Measurements from ENCODE around the gene SRRT.

SRRT gene

DNA sequence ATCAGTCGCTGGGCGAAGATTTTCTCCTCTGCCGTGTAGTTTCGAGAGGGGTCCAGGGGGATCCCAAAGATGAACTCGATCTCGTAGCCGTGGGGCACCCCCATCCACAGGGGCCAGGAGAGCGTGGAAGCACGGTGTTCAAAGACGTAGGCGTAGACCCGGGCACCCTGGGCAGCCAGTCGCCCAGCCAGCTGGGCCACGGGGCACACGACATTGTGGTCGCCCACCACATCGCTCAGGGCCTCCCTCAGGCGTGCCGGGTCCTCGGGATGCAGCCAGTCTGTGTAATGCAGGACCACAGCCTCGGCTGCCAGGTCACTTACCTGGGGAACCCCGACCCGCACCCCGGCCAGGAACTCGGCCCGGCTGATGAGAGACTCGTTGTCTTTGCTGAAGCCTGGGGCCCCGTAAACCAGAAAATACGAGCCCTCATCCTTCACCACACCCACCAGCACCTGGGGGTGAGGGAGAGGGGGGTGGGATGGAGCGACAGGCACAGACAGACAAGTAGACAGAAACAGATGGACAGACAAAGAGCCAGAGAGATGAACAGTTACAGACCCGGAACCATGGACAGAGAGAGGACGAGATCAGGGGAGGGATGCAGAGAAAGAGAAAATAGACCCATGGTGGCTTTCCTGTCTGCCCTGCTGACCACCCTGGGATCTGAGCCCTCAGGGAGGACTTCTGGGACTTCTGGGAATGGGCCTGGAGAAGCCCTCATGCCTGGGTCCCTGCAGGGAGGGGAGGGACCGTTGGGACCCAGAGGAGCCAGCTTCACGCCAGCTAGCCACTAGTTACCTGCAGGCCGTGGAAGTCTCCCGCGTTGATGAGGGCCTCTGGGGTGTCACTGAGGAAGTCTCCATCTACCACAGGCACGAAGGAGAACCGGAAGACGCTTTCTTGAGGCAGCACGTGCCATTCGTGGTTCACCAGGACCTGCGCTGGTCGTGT lies 17.7 kb downstream of the SRRT start:
- Histone ChIP-seq H3K27ac (ENCODE audit: low read depth, low read length) (no peak overlapping the region), H3K9me3 (ENCODE audit: insufficient read depth, low read depth, low read length) (no peaks in the 10 kb centered on the region), H3K36me3 (ENCODE audit: insufficient read depth, low read length) (peaks cover 11% of the 10 kb centered on the region), H3K4me1 (ENCODE audit: insufficient read depth, low read length) (no peaks in the 10 kb centered on the region), H3K4me3 (ENCODE audit: low read length) (no peak overlapping the region), H3K9ac (ENCODE audit: low read depth, low read length) (no peak overlapping the region), H3K27me3 (ENCODE audit: insufficient read depth, low read length) (peaks cover 28% of the 10 kb centered on the region)
- WGBS = 93% methylated on average over 42 of the region's 44 CpGs

GRCh38 chr7:100893318-100893895 lies 18.5 kb downstream of the SRRT start:
- Histone ChIP-seq H3K4me3 (ENCODE audit: low read length) (no peak overlapping the region), H3K4me1 (ENCODE audit: insufficient read depth, low read length) (no peaks in the 10 kb centered on the region), H3K9me3 (ENCODE audit: insufficient read depth, low read depth, low read length) (no peaks in the 10 kb centered on the region), H3K36me3 (ENCODE audit: insufficient read depth, low read length) (peaks cover 4% of the 10 kb centered on the region), H3K9ac (ENCODE audit: low read depth, low read length) (no peak overlapping the region), H3K27me3 (ENCODE audit: insufficient read depth, low read length) (peaks cover 28% of the 10 kb centered on the region), H3K27ac (ENCODE audit: low read depth, low read length) (no peak overlapping the region)
- WGBS = 94% methylated on average over 32 of the region's 32 CpGs

DNA sequence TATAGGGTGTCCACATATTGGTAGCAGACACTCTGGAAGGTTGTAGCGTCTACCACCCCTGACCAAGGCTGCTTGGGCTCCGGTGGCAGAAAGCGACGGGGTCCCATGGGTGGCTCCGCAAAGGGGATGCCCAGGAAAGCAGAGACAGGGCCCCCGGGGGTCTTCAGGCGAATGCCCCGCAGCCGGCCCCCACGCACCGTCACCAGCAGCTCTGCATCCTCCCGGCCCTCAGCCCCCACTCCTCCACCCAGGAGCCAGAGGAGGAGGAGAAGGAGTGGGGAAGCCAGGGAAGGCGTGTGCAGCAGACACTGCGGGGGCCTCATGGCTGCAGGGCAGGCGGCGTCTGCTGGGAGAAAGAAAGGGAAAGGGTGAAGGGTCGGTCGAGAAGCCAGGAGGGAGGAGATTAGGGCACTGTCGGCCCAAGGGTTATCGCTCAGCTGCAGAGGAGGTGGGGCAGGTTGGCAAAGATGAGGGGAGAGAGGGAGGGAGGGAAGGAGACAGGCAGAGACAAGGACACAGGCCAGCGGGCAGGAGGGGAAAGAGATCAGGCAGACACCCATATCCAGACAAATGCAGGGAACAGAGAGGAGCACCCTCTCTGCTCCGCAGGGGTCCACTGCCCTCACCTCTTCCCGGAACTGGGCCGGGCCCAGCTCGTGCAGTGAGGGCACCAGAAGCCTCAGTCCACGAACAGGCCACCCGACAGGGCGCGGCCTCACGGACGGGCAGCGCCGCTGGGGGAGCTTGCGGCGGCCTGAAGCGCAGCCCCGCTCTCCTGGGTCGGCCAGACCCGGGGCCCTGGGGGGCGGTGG lies 19.2 kb downstream of the SRRT start:
- no peaks in the 10 kb centered on the region for H3K9me3 ChIP-seq (ENCODE audit: insufficient read depth, low read depth, low read length)
- 34% methylated on average over 36 of the region's 40 CpGs for WGBS
- H3K4me3 ChIP-seq (ENCODE audit: low read length) = peak overlapping the region; percentile 62
- no peak overlapping the region for H3K27ac ChIP-seq (ENCODE audit: low read depth, low read length)
- peaks cover 28% of the 10 kb centered on the region for H3K27me3 ChIP-seq (ENCODE audit: insufficient read depth, low read length)
- H3K4me1 ChIP-seq (ENCODE audit: insufficient read depth, low read length) = no peaks in the 10 kb centered on the region
- H3K36me3 ChIP-seq (ENCODE audit: insufficient read depth, low read length) = no peaks in the 10 kb centered on the region
- H3K9ac ChIP-seq (ENCODE audit: low read depth, low read length) = no peak overlapping the region

GRCh38 chr7:100894860-100895700 lies 20.2 kb downstream of the SRRT start:
- H3K9me3 ChIP-seq (ENCODE audit: insufficient read depth, low read depth, low read length) = no peaks in the 10 kb centered on the region
- no peak overlapping the region for H3K27ac ChIP-seq (ENCODE audit: low read depth, low read length)
- H3K9ac ChIP-seq (ENCODE audit: low read depth, low read length) = no peak overlapping the region
- H3K4me3 ChIP-seq (ENCODE audit: low read length) = peak overlapping the region; percentile 62
- no peaks in the 10 kb centered on the region for H3K36me3 ChIP-seq (ENCODE audit: insufficient read depth, low read length)
- whole genome bisulfite sequencing = under 1% methylated on average over 83 of the region's 83 CpGs
- H3K27me3 ChIP-seq (ENCODE audit: insufficient read depth, low read length) = peaks cover 28% of the 10 kb centered on the region
- no peaks in the 10 kb centered on the region for H3K4me1 ChIP-seq (ENCODE audit: insufficient read depth, low read length)

- H3K4me3 ChIP-seq (ENCODE audit: low read length) = peak within 1 kb of the TSS; percentile 62
- H3K4me1 ChIP-seq (ENCODE audit: insufficient read depth, low read length) = no peaks in the 10 kb centered on the region
- under 1% methylated on average over 26 of the region's 32 CpGs for WGBS
- no peak within 1 kb of the TSS for H3K27ac ChIP-seq (ENCODE audit: low read depth, low read length)
- no peak within 1 kb of the TSS for H3K9ac ChIP-seq (ENCODE audit: low read depth, low read length)
- H3K27me3 ChIP-seq (ENCODE audit: insufficient read depth, low read length) = peaks cover 28% of the 10 kb centered on the region
- H3K9me3 ChIP-seq (ENCODE audit: insufficient read depth, low read depth, low read length) = no peaks in the 10 kb centered on the region
- H3K36me3 ChIP-seq (ENCODE audit: insufficient read depth, low read length) = no peaks in the 10 kb centered on the region
These were observed 20.7 kb downstream of the SRRT start, which contains the start of gene ACHE for GRCh38 chr7:100895701-100895955. Gene ACHE, minus strand, starts transcription at chr7:100895888. Its CDS starts 1,656 bp downstream, at chr7:100894232.

DNA sequence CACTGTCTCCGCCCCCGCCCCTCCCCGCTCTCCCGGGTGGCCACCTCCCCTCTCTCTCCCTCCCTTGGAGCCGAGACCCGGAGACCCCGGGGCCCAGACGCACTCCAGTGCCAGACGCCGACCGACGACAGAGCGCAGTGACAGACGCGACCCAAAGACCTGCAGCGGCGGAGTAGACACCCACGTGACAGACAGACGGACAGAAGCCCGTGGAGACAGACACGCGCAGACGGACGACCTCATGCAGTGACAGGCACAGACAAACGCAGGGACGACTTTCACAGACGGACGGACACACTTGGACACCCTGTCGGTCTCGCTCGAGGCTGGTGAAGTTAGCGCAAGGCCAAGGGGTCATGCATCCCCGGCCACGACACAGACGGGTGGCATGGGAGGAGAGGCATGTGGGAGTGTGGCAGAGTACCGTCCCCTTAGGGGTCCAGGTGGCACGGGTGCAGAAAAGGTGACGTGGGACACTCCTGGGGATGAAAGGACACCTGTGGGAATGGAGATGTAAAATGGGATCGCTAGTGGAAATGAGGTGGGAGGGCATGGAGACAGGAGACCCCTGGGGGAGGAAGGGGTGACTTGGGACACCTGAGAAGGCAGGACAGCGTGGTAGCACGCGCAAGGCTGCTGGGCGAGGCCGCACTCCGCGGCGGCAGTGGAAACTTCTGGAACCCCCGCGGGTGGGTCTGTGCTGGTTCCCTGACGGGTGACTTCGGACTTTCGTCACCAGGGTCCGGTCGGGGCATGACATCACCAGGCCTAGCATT lies 21.2 kb downstream of the SRRT start:
- 4% methylated on average over 52 of the region's 54 CpGs for WGBS
- no peaks in the 10 kb centered on the region for H3K4me1 ChIP-seq (ENCODE audit: insufficient read depth, low read length)

DNA sequence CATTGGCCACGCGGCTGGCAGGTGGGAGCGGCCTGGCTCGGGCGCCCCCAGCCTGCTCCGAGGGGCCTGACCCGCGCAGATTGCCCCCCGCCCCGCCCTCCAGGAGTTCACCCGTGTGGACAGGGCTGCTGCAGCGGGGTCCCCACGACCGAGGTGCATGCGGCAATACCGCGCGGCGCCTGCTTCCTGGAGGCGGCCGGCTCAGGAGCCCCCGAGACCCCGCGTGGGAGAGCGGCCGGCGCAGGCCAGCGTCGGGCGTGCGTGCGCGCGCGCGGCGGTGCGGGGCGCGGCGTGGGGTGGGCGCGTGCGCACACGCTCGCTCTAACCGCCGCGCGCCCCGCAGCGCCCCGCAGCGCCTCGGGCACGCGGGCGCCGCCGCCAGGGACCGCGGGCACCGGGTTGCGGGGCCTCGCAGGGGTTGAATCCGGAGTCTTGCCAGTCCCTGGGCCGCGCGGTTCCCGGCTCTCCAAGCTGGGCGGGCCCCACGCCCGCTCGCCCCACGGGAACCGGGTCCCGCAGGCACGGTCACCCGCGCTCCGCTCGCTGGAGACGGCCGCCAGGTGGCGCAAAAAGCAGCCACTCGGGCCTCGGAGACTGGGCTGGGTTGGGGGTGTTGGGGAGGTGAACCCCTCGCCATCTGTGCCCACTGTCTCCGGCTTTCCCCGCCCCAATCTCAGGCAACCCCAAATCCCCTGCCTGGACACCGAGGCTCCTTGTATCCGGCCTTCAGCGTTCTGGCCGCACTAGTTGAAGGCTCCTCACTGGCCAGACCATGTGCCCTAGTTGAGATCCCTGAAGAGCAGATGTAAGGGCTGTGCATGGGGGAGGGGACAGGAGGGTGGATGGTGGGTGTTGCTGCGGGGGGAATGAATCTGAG lies 22.1 kb downstream of the SRRT start:
- Histone ChIP-seq H3K9ac (ENCODE audit: low read depth, low read length) (no peak overlapping the region), H3K36me3 (ENCODE audit: insufficient read depth, low read length) (no peaks in the 10 kb centered on the region), H3K27me3 (ENCODE audit: insufficient read depth, low read length) (peaks cover 28% of the 10 kb centered on the region), H3K4me3 (ENCODE audit: low read length) (peak overlapping the region; percentile 37), H3K4me1 (ENCODE audit: insufficient read depth, low read length) (no peaks in the 10 kb centered on the region), H3K9me3 (ENCODE audit: insufficient read depth, low read depth, low read length) (no peaks in the 10 kb centered on the region), H3K27ac (ENCODE audit: low read depth, low read length) (no peak overlapping the region)
- 2% methylated on average over 95 of the region's 95 CpGs for WGBS

More for the DNA sequence above, 21.2 kb downstream of the SRRT start:
- H3K27ac ChIP-seq (ENCODE audit: low read depth, low read length) = no peak overlapping the region
- no peaks in the 10 kb centered on the region for H3K36me3 ChIP-seq (ENCODE audit: insufficient read depth, low read length)
- H3K4me3 ChIP-seq (ENCODE audit: low read length) = peak overlapping the region; percentile 37
- peaks cover 28% of the 10 kb centered on the region for H3K27me3 ChIP-seq (ENCODE audit: insufficient read depth, low read length)
- no peak overlapping the region for H3K9ac ChIP-seq (ENCODE audit: low read depth, low read length)
- H3K9me3 ChIP-seq (ENCODE audit: insufficient read depth, low read depth, low read length) = no peaks in the 10 kb centered on the region

- Histone ChIP-seq H3K36me3 (ENCODE audit: insufficient read depth, low read length) (no peaks in the 10 kb centered on the region), H3K27ac (ENCODE audit: low read depth, low read length) (no peak overlapping the region), H3K4me1 (ENCODE audit: insufficient read depth, low read length) (no peaks in the 10 kb centered on the region), H3K27me3 (ENCODE audit: insufficient read depth, low read length) (peaks cover 28% of the 10 kb centered on the region), H3K9ac (ENCODE audit: low read depth, low read length) (no peak overlapping the region), H3K4me3 (ENCODE audit: low read length) (no peak overlapping the region), H3K9me3 (ENCODE audit: insufficient read depth, low read depth, low read length) (no peaks in the 10 kb centered on the region)
- 89% methylated on average over 13 of the region's 13 CpGs for WGBS
These were observed 23.0 kb downstream of the SRRT start for GRCh38 chr7:100897772-100898454.

DNA sequence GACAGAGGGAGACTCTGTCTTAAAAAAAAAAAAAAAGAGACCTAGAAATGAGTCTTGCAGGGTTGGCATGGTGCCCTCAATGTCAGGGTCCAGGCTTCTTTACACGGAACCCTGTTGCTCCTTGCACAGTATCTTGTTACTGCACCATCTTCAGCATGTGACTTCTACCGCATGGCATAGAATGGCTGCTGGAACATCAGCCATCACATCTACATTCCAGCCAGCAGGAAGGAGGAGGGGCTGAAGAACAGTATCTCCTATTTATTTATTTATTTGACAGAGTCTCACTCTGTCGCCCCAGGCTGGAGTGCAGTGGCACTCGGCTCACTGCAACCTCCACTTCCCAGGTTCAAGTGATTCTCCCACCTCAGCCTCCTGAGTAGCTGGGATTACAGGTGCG lies 24.5 kb downstream of the SRRT start:
- Histone ChIP-seq H3K4me3 (ENCODE audit: low read length) (no peak overlapping the region), H3K27ac (ENCODE audit: low read depth, low read length) (no peak overlapping the region), H3K4me1 (ENCODE audit: insufficient read depth, low read length) (no peaks in the 10 kb centered on the region), H3K36me3 (ENCODE audit: insufficient read depth, low read length) (no peaks in the 10 kb centered on the region), H3K9me3 (ENCODE audit: insufficient read depth, low read depth, low read length) (no peaks in the 10 kb centered on the region), H3K9ac (ENCODE audit: low read depth, low read length) (no peak overlapping the region), H3K27me3 (ENCODE audit: insufficient read depth, low read length) (peaks cover 26% of the 10 kb centered on the region)
- whole genome bisulfite sequencing = 92% methylated on average over 5 of the region's 5 CpGs

Measured in HUES64 (cell line).